HG02840 (cell line): Measurements from ENCODE around the gene TXN.

Experiments
- ATAC-seq: cut with Tn5 transposase; IDR thresholded peaks from one replicate; pipeline ENCODE4 v1.9.1; 2021; ENCODE audit warnings: mild to moderate bottlenecking, moderate library complexity, moderate number of reproducible peaks; ENCODE audit not compliant: unreplicated experiment, low FRiP score

Gene TXN

GRCh38 chr9:110256380-110257096, at the start of gene TXN:
Gene TXN (minus strand): TSS chr9:110256507. CDS start chr9:110256435, 72 bp downstream.
- peak; percentile 61 for ATAC-seq

- no peak for ATAC-seq
Observed at GRCh38 chr9:110303133-110303532, 46.8 kb upstream of the TXN start.

- no peak for ATAC-seq
Observed at GRCh38 chr9:110298043-110298605, 41.8 kb upstream of the TXN start.

GRCh38 chr9:110293248-110293647, 36.9 kb upstream of the TXN start:
- ATAC-seq = no peak

- no peak for ATAC-seq
Observed at GRCh38 chr9:110291921-110292557, 35.7 kb upstream of the TXN start.

GRCh38 chr9:110290001-110290400, 33.7 kb upstream of the TXN start:
- ATAC-seq = no peak

- no peak for ATAC-seq
Observed at GRCh38 chr9:110288503-110288902, 32.2 kb upstream of the TXN start.

GRCh38 chr9:110287289-110287680, 31.0 kb upstream of the TXN start:
- ATAC-seq = no peak

GRCh38 chr9:110284211-110284844, 28.0 kb upstream of the TXN start:
- no peak for ATAC-seq

GRCh38 chr9:110283751-110284150, 27.4 kb upstream of the TXN start:
- ATAC-seq = no peak

GRCh38 chr9:110282739-110283081, 26.4 kb upstream of the TXN start:
- no peak for ATAC-seq

- no peak for ATAC-seq
Observed at GRCh38 chr9:110282018-110282738, 25.9 kb upstream of the TXN start.

- no peak for ATAC-seq
Observed at GRCh38 chr9:110278080-110278707, 21.9 kb upstream of the TXN start.

GRCh38 chr9:110276781-110277180, 20.5 kb upstream of the TXN start:
- ATAC-seq = no peak

GRCh38 chr9:110270211-110270995, 14.1 kb upstream of the TXN start:
- ATAC-seq = no peak

GRCh38 chr9:110266795-110267194, 10.5 kb upstream of the TXN start:
- ATAC-seq = no peak

GRCh38 chr9:110261632-110262031, 5.3 kb upstream of the TXN start:
- no peak for ATAC-seq

GRCh38 chr9:110260911-110261310, 4.6 kb upstream of the TXN start:
- no peak for ATAC-seq

- no peak for ATAC-seq
Observed at GRCh38 chr9:110259566-110259965, 3.3 kb upstream of the TXN start.

GRCh38 chr9:110258690-110259091, 2.4 kb upstream of the TXN start:
- no peak for ATAC-seq
